Activated CD8-positive, alpha-beta memory T cell treated with anti-CD3 and anti-CD28 coated beads for 36 hours (primary cell): ENCODE data around the gene AFDN. TPM values are rescaled to one million over a fixed set of nuclear protein-coding genes. Genes with fewer than 3 reads are reported as not detected.

Experiments
- CTCF ChIA-PET: fragments of 350-600 bp; sonication (Branson Sonifier 250); formaldehyde crosslinking; loops from one replicate; lab custom pipeline; 2021; ENCODE audit warnings: antibody characterized with exemption; lab: Charles Lee
- POLR2A ChIA-PET: fragments of 350-600 bp; sonication (Branson Sonifier 250); formaldehyde crosslinking; loops from one replicate; lab custom pipeline; 2021; ENCODE audit warnings: antibody characterized with exemption; lab: Charles Lee
- total RNA-seq, 2 experiments: library from RNA; stranded (reverse); gene quantifications; one replicate each; pipeline ENCODE4 v1.2.3, GENCODE V29; 2021

Gene AFDN
- total RNA-seq, 2 experiments from 2014 or later, result 25.5 to 29.6 TPM

- CTCF ChIA-PET, result no interaction called here
- POLR2A ChIA-PET, result no interaction called here
Observed at GRCh38 chr6:167794161-167795157, 32.3 kb upstream of the AFDN start.

GRCh38 chr6:167795321-167795811 is 31.3 kb upstream of the AFDN start:
- ChIA-PET CTCF (no interaction called here), POLR2A (no interaction called here)

GRCh38 chr6:167795874-167796191 is 30.9 kb upstream of the AFDN start:
- CTCF ChIA-PET, result no interaction called here
- POLR2A ChIA-PET, result no interaction called here

GRCh38 chr6:167796192-167796981 is 30.3 kb upstream of the AFDN start:
- POLR2A ChIA-PET, result no interaction called here
- CTCF ChIA-PET, result no interaction called here

GRCh38 chr6:167797011-167797471 is 29.7 kb upstream of the AFDN start:
- CTCF ChIA-PET, result no interaction called here
- POLR2A ChIA-PET, result no interaction called here

DNA sequence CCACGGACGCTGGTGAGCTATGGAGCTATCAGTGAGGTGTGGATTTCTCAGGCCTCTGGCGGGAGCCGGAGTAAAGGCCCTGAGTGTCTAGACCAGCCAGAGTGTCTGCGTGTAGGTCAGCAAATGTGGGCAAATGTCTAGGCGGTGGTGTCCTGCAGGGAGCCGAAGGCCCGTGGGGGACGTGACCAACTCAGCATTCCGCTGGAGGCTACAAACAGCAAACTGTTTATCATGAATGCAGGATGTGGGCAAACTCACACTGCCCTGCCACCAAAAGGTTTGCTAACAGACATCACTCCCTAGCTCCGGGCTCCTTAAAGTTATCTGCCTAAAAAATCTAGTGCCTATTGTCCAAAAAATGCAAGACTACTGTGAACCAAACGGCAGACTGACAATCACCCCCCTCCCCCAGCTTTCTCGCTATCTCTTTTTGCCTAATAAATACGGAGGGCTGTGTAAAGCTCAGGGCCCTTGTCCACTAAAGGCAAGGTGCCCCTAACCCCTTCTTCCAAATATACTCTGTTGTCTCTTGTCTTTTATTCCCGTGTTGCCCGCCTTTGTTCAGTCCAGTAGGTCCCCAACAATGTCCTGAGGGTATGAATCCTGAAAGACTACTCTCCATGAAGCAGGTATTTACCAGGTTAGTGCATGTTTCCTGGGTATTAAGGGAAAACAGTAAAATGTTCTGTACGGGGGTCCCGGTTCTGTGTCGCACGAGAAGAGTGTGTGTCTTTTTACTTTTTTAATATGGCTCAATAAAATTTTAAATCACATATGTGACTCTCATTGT is 29.0 kb upstream of the AFDN start:
- CTCF ChIA-PET, result no interaction called here
- POLR2A ChIA-PET, result no interaction called here

DNA sequence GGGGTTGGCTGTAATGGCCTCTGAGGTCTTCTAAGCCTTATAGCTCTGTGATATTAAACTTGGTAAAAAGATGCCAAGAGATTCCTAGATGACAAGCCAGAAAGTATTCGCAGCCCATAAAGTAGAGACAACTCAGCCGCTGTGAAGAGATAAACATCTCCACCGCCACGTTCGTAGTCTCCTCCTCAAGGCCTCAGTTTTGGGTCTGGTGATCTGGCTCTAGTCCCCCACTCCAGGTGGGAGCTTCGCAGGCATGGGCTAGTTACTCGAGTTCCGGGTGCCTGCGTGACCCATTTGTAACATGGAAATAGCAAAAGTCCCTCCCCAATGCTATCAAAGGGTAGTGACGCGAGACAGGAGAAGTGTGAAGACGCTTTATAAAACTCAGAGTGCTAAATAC is 28.3 kb upstream of the AFDN start:
- CTCF ChIA-PET, result no interaction called here
- POLR2A ChIA-PET, result no interaction called here

DNA sequence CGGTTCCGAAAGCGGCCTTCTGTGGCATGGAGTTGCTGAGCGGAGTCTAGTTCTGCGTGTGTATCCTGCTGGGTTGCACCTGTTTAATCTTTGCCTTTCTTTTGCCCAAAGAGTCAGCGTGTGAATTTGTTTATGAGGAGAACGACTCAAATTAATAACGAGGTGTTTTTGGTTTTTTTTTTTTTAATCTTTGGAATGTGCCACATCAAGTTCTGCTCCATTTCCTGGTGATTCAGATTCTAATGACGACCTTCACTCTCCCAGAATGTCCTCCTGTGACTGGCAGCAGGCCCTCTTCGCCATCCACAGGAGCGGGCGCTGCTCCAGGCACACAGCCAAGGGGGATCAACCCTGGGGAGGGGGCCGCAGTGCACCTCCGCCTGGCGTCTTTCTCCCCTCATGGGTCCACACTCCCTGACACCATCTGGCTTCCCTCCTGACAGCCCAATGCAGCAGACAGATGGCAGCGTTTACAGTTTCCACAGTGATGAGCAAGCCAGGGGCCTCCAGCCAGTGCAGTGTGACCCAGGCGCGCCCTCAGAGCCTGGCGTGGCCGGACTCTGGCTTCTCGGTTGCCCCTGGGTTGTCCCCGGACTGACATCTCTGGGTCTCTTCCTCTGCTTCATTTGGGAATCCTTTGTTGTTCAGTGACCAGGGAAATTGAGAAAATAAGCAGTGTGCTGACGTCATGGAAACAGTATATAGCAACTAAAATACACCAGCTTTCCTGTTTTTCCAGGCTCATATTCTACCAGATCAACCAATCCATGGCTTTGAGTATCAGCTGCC is 27.5 kb upstream of the AFDN start:
- POLR2A ChIA-PET, result no interaction called here
- CTCF ChIA-PET, result no interaction called here

- POLR2A ChIA-PET, result no interaction called here
- CTCF ChIA-PET, result no interaction called here
Observed at GRCh38 chr6:167800549-167800948, 26.2 kb upstream of the AFDN start.

GRCh38 chr6:167801263-167801662 is 25.4 kb upstream of the AFDN start:
- POLR2A ChIA-PET, result no interaction called here
- CTCF ChIA-PET, result no interaction called here

DNA sequence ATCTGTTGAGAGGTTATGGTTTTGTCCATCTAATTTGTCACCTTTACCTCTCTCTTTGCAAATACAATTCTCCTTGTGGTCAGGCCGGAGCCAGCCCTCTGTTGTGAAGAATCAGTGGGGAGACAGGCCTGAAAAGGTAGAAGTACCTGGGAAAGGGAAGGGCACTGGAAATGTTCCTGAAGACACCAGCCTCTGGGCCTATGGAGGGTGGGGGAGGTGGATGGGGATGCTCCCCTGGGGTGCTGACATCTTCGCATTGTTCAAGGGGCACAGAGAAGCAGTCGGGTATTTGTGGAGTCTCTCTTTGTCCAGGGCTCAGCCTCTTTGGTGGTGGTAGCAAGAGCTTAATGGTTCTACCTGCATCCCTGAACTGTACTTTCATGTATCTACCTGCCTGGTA is 24.4 kb upstream of the AFDN start:
- POLR2A ChIA-PET, result no interaction called here
- CTCF ChIA-PET, result no interaction called here

DNA sequence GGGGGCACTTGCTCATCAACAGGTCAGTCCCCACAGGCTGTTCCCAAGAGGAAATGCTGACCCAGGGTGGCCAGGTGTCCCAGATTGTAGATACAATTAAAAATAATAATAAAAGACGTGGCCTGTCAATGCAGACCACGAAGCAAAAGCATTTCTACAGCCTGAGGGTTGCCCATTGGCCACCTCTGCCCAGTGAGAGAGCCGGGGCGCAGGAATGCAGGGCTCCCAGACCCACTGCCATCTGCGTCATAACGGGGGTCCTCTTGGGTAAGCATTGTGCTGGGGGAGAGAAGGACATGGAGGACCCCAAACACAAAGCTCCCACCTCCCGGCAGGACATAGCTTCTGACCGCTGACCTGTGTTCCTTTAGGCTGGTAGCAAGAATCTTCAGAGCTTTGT is 22.9 kb upstream of the AFDN start:
- CTCF ChIA-PET, result no interaction called here
- POLR2A ChIA-PET, result no interaction called here

DNA sequence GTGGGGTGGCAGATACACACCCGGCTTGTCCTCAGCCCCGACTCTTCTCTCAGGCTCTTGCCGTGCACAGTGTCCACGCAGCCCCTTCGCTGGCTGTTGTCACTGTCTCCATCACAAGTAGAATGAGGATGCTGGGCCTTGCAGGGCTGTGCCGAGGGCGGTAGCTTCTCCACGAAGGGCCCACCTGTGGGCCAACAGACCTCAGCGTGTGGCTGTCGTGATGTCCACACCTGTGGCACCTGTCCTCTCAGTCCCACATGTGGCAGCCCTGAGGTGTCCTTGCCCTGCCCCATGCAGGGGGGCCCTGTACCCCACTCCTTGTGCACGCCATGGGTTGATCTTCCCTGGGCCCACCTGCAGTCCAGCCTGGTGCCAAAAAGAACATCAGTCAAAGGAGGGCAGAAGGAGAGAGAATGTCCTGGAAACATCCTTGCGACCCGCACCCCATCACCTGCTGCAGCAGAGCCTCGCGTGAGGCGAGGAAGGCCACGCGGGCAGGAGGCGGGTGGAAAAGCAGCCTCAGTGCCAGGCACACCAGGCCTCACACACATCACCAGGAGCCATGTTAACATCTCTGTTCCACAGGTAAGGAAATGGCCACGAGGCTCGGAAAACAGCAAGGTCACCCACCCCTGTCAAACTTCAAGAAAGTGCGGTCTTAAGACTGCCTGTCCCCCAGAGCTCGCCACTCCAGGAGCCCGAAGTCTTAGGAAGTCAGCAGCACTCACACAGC is 22.3 kb upstream of the AFDN start:
- CTCF ChIA-PET, result no interaction called here
- POLR2A ChIA-PET, result no interaction called here

- POLR2A ChIA-PET, result no interaction called here
- CTCF ChIA-PET, result no interaction called here
Observed at GRCh38 chr6:167805349-167806060, 21.2 kb upstream of the AFDN start.

DNA sequence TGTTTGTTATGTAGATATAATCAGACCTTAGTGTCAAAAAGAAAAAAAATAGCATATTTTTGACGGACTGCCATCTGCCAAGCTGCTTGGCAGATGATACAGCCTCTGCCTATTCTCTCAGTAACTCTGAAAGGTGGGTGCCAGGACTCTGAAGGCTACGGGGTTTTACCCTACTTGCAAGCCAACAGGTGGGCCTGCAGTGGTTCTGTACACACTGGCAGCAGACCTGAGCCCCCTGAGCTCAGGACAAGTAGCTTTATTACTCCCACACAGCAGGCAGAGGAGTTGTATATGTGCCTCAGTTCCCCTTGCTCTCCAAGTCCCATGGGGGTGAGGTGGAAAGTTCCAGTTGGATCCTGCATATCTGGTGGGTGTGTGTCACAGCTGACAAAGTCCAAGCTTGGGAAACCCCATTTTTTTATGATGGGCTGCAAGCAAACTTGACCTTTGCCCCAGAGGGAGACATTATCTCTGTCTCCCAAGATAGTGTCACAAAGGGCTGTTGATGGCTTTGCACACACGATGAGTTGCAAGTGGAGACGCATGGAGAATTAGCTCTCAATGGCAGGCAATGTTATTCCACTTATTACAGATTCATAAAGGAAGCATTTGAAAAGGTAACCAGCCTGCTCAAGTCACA is 20.5 kb upstream of the AFDN start:
- POLR2A ChIA-PET, result no interaction called here
- CTCF ChIA-PET, result no interaction called here

DNA sequence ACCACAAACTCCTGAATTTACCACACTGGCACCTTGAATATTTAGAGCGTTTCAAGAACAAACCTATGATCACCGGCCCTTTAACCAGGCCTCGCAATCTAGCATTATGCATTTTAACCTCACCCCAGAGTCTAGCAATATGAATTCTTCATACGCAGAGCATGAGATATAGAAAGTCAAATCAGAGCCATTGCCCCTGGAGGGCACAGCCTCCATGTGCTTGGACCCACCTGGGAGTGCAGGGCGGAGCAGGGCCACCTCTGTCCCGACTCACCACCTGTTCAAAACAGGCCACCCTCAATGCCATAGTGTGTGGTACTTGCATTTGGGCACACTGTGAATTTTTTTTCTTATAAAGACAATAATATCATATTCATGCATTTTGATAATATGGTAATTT is 19.5 kb upstream of the AFDN start:
- POLR2A ChIA-PET, result no interaction called here
- CTCF ChIA-PET, result no interaction called here

- ChIA-PET CTCF (no interaction called here), POLR2A (no interaction called here)
Observed at GRCh38 chr6:167807756-167808155, 19.0 kb upstream of the AFDN start.
